Chondrocyte (in vitro differentiated cells): ENCODE measurements around the gene EFNB1. TPM values are rescaled to one million over a fixed set of nuclear protein-coding genes. Genes with fewer than 3 reads are reported as not detected.
A peak's percentile ranks its signal among the peaks of the same experiment; 100 is the strongest.
"Not testable (repeated sequence)": the region's sequence is repeated elsewhere in the genome, so short reads cannot be mapped to it uniquely, and the experiment has no call there.

Experiments
- DNase-seq: peaks from one replicate; pipeline ENCODE4 v3.0.0; 2021; ENCODE audit warnings: mixed read lengths, low spot score
- H3K27ac Mint-ChIP-seq: one replicate; pipeline ENCODE4 v1.8.0; 2021; ENCODE audit warnings: mild to moderate bottlenecking, moderate library complexity, mixed read lengths; ENCODE audit not compliant: unreplicated experiment
- H3K27me3 Mint-ChIP-seq: 2 replicates; pipeline ENCODE4 v1.8.0; 2021; ENCODE audit warnings: low read depth, mixed read lengths
- H3K36me3 Mint-ChIP-seq: 2 replicates; pipeline ENCODE4 v1.8.0; 2021; ENCODE audit warnings: low read depth, mixed read lengths
- H3K4me1 Mint-ChIP-seq: 2 replicates; pipeline ENCODE4 v1.8.0; 2021; ENCODE audit warnings: low read depth, mild to moderate bottlenecking, mixed read lengths
- H3K4me3 Mint-ChIP-seq: one replicate; pipeline ENCODE4 v1.8.0; 2021; ENCODE audit warnings: mild to moderate bottlenecking, moderate library complexity, mixed read lengths; ENCODE audit not compliant: unreplicated experiment
- H3K9me3 Mint-ChIP-seq: 2 replicates; pipeline ENCODE4 v1.8.0; 2021; ENCODE audit warnings: low read depth, mixed read lengths
- total RNA-seq: library from RNA; stranded (reverse); gene quantifications from 3 replicates; pipeline ENCODE4 v1.2.1, GENCODE V29; 2021
- TF ChIP-seq, protein P1 (sequence below): fragments of 200-600 bp; sonication (generic); IDR thresholded peaks from 2 replicates; pipeline ENCODE4 v1.5.0; 2021; ENCODE audit warnings: antibody characterized with exemption, mild to moderate bottlenecking, moderate library complexity

EFNB1 gene
- total RNA-seq, 1 donor from 2014 or later: 32.9 TPM

DNA sequence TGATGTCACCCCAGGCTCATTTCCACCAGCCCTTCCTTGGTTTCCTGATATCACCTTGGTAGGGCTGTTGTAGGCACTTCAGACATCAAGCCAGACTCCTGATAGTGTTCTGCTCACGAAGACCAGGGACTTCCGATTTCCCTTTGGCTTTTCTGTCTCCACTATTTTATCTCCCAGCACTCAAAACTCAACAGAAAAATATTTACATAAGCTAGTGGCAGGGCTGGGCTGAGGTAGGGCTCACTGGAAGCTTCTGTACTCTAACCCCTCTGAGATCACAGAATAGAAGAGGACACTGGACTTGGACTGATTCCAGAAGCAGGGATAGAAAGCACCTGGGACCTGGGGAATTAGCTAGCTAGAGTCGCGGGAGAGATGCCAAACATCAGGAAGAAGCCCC is 34.4 kb upstream of the EFNB1 start:
- peaks cover 24% of the 10 kb centered on the region for H3K9me3 Mint-ChIP-seq
- no peaks in the 10 kb centered on the region for H3K36me3 Mint-ChIP-seq
- no peak for DNase-seq
- peaks cover 4% of the 10 kb centered on the region for H3K27me3 Mint-ChIP-seq
- no peaks in the 10 kb centered on the region for H3K4me1 Mint-ChIP-seq
- H3K27ac Mint-ChIP-seq: no peak overlapping the region
- no peak overlapping the region for H3K4me3 Mint-ChIP-seq
- TF ChIP-seq, protein P1, sequence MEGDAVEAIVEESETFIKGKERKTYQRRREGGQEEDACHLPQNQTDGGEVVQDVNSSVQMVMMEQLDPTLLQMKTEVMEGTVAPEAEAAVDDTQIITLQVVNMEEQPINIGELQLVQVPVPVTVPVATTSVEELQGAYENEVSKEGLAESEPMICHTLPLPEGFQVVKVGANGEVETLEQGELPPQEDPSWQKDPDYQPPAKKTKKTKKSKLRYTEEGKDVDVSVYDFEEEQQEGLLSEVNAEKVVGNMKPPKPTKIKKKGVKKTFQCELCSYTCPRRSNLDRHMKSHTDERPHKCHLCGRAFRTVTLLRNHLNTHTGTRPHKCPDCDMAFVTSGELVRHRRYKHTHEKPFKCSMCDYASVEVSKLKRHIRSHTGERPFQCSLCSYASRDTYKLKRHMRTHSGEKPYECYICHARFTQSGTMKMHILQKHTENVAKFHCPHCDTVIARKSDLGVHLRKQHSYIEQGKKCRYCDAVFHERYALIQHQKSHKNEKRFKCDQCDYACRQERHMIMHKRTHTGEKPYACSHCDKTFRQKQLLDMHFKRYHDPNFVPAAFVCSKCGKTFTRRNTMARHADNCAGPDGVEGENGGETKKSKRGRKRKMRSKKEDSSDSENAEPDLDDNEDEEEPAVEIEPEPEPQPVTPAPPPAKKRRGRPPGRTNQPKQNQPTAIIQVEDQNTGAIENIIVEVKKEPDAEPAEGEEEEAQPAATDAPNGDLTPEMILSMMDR: no peak

DNA sequence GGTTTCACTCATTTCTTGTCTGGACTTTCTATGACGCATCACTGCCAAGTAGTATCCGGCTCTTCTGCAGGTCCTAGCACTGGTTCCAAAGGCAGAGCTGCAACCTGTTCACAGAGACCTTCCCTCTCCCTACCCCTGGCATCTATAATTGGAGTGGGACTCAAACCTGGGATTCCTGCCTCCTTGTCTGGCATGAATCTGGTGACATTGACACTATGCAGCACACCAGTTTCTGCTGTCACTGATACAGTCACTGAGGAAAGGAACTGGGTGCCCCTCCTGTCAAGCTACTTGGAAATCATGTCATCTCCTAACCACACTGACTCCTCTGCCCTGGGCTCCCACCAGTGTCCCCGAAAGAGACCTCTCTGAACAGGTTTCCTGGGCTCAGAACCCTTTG is 33.1 kb upstream of the EFNB1 start:
- DNase-seq: no peak

DNA sequence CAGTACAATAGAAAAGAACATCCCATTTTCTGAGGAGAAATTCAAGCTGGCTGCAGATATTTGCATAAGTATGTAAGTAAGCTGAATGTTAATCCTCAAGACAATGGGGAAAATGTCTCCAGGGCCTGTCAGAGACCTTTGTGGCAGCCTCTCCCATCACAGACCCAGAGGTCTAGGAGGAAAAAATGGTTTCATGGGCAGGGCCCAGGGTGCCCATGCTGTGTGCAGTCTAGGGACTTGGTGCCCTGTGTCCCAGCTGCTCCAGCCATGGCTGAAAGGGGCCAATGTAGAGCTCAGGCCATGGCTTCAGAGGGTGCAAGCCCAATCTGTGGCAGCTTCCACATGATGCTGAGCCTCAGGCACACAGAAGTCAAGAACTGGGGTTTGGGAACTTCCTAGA is 30.4 kb upstream of the EFNB1 start:
- H3K4me3 Mint-ChIP-seq, H3K27ac Mint-ChIP-seq, DNase-seq, H3K4me1 Mint-ChIP-seq, H3K27me3 Mint-ChIP-seq, H3K36me3 Mint-ChIP-seq: not testable (repeated sequence)
- peaks cover 30% of the 10 kb centered on the region for H3K9me3 Mint-ChIP-seq

More for the DNA sequence above, 33.1 kb upstream of the EFNB1 start:
- TF ChIP-seq, protein P1: no peak
- Mint-ChIP-seq H3K27ac (no peak overlapping the region), H3K9me3 (peaks cover 35% of the 10 kb centered on the region), H3K27me3 (peaks cover 5% of the 10 kb centered on the region), H3K4me1 (no peaks in the 10 kb centered on the region), H3K36me3 (no peaks in the 10 kb centered on the region), H3K4me3 (no peak overlapping the region)

DNA sequence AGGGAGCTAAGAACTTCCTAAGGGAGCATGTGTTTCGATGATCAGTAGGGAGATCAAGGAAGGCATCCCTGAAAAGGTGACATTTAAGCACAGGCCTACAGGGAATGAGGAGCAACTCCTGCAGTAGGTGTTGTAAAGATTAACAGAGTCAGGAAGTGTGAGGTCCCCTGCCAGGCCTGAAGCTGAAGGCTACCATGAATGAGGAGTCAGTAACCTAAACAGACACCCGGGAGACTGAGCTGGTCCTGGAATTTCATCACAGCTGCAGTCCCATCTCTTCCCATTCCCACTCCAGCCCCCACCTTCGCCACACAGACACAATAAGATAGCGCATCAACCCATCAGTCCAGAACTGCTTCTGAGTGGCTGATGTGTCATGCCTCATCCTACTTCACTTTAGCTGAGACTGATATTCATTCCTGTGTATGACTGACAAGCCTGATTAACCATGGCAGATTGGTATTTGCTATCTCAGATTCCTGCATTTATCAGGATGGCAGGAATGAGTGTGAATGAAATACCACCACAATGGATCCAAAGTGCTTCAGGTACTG is 27.0 kb upstream of the EFNB1 start:
- Mint-ChIP-seq H3K9me3 (peaks cover 28% of the 10 kb centered on the region), H3K27me3 (peaks cover 7% of the 10 kb centered on the region), H3K27ac (no peak overlapping the region), H3K36me3 (no peaks in the 10 kb centered on the region), H3K4me3 (no peak overlapping the region), H3K4me1 (no peaks in the 10 kb centered on the region)
- TF ChIP-seq, protein P1: no peak
- DNase-seq: no peak

DNA sequence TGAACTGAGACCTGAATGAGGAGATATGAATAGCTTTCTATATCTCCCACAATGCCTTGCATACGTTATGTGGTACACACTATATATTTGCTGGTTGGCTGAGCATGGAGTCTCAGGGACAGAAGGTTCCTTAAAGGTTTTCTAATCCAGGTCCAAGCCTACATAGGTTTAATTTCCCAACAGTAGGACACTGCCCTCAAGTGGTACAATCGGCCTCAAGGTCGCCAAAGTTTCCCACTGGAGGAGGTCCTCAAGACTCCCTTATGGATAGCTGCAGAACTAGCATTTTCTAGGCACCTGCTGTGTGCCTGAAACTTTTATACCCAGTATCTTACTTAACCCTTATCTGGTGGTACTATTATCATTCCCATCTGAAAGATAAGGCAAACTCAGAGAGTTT is 21.0 kb upstream of the EFNB1 start:
- TF ChIP-seq, protein P1: peak; percentile 70
- peaks cover 7% of the 10 kb centered on the region for H3K9me3 Mint-ChIP-seq
- no peak for DNase-seq
- no peaks in the 10 kb centered on the region for H3K36me3 Mint-ChIP-seq
- H3K27ac Mint-ChIP-seq: no peak overlapping the region
- no peak overlapping the region for H3K4me3 Mint-ChIP-seq
- H3K4me1 Mint-ChIP-seq: no peaks in the 10 kb centered on the region
- peaks cover 8% of the 10 kb centered on the region for H3K27me3 Mint-ChIP-seq

DNA sequence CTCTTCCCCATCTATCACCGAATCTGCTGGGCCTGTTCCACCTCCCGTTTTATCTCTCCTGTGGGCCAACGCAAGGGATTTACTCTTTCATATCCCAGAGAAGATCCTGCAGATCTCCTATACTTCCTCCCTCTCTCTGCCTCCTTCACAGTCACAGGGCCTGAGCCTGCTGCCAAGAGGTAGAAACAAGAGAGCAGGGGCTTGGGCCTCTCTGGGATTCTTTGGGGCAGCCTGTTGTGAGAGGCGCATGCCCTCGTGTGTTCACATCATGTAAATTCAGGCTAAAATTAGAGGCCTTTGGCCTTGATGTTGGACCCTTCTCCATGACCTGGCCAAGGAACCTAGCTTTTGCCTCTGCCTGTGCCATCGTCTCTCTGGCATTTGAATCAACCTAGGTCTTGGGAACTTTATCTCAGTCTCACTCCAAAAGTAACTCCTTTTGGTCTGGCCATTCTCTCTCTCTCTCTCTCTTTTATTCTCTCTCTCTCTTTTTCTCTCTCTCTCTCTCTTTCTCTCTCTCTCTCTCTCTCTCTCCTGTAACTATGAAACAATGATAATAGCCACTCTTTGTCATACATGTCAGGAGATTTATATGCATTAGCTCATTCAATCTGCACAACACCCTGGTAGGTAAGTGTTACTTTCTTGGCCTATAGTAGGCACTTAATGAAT is 20.0 kb upstream of the EFNB1 start:
- H3K4me3 Mint-ChIP-seq: no peak overlapping the region
- H3K9me3 Mint-ChIP-seq: peaks cover 12% of the 10 kb centered on the region
- H3K27ac Mint-ChIP-seq: no peak overlapping the region
- TF ChIP-seq, protein P1: peak; percentile 69
- no peak for DNase-seq
- H3K36me3 Mint-ChIP-seq: no peaks in the 10 kb centered on the region
- no peaks in the 10 kb centered on the region for H3K4me1 Mint-ChIP-seq
- H3K27me3 Mint-ChIP-seq: peaks cover 8% of the 10 kb centered on the region
